DMS153 treated with DMSO at 0.1 percent for 48 hours (cell line): ENCODE data around the gene BDNF.
A peak's percentile ranks its signal among the peaks of the same experiment; 100 is the strongest.

Experiments
- DNase-seq: peaks from one replicate; lab custom pipeline; 2025; ENCODE audit not compliant: unreplicated experiment; lab: John Stamatoyannopoulos, UW

The BDNF gene

GRCh38 chr11:27707676-27708075 lies 7.4 kb upstream of the BDNF start:
- DNase-seq, result no peak

DNA sequence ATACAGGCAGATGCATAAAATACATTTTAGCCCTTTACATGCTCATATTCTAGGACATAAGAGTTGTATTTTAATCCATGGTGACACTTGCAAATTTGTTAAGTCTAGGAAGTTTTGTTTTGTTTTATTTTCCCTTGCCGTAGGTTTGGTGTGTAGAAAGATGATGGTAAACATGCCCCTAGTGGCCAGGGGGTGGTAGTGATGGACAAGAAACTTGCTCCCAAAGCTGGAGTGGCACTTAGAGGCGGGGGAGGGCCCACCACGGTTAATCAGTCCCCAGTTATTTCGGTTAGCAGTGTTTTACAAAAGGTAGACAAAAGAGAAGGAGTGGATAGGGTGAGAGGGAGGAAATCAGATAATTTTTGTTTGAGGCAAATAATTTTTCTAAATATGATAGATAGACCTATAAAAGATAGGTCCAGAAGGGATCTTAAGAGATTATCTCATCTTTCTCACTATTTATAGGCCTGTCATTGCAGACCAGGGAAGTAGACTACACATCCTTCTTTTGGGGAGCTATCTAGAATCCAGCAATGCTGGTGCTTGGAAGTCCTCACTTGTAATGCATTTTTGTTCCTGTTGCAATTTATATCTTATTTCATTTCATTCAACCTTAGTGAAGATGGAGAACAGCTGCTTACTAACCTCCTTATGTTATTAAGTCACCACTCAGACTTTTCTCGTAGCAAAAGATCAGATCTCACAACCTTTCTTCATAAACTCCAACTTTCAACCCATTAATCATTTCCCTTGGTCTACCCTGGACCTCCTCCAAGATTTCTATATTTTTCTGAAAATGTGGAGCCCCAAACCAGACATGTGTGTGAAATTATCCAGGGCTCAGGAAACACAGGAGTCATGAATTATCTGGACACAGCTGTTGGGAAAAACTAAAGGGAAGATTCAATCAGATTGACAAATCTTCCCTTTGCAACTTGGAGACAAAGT lies 5.9 kb upstream of the BDNF start:
- peak; percentile 9 for DNase-seq

DNA sequence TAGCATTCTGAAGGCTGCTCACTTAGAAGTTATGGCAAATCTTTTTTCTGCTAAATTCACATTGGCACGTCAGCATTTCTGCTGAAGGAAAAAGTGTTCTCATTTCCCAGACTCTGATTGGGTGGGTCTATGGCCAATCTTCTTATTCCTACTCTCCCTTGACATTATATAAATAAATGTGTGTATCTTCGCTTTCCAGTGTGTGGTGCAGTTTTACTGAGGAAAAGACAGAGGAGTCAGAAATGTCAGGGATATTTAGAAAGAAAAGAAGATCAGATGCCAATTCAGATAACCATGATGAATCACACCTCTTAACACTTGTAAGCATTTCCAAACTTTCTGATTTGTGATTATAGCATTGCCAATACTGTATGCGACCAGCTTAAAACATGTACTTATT lies 3.2 kb upstream of the BDNF start:
- no peak for DNase-seq

DNA sequence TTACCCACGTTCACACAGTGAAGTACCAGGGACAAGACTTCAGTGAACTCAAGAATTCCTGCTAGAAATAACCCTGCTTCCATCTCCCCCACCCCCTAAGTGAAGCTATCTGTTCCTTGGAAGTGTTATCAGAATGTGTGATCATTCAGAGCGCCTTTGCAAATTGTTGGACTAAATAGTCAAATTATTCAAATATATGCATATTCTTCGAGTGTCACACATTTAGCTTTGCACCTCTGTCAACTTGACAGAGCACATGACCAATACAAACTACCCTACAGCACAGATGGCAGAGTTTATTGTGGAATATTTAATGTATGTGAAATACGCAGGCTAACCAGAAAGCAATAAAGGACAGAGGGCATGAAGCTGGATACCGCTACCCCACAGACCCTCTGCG lies 2.6 kb upstream of the BDNF start:
- DNase-seq, result no peak

DNA sequence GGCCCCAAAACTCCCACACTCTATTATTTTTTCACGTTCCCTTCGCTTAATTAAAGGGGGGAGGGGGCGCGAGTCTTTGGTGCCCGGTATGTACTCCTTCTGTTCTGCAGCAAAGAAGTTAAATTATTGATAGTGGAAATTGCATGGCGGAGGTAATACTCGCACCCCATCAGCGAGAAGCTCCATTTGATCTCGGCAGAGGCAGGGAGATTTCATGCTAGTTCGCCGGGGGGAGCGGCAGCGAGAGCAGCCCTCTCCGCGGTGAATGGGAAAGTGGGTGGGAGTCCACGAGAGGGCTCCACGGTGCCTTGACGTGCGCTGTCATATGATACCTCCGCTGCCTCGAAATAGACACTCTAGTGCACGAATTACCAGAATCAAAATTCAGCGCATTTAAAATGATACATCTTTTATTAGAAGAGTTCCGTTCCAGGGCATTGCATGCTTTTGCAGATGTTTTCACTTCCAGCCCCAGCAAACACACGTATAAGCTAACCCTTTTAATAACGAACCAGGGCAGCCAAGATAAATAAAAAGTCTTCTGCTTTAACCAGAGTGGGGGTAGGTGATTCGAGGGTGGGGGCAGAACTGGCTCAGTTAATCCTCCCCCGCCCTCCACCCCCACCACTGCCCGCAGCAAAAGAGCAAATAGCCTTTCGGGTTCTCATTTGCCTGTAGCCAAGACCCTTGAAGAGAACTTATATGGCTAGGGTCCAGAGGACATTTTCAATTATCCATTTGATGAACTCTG lies 1.3 kb upstream of the BDNF start:
- DNase-seq, result peak; percentile 29

GRCh38 chr11:27699926-27700350 lies 317 bp downstream of the BDNF start:
- no peak for DNase-seq

DNA sequence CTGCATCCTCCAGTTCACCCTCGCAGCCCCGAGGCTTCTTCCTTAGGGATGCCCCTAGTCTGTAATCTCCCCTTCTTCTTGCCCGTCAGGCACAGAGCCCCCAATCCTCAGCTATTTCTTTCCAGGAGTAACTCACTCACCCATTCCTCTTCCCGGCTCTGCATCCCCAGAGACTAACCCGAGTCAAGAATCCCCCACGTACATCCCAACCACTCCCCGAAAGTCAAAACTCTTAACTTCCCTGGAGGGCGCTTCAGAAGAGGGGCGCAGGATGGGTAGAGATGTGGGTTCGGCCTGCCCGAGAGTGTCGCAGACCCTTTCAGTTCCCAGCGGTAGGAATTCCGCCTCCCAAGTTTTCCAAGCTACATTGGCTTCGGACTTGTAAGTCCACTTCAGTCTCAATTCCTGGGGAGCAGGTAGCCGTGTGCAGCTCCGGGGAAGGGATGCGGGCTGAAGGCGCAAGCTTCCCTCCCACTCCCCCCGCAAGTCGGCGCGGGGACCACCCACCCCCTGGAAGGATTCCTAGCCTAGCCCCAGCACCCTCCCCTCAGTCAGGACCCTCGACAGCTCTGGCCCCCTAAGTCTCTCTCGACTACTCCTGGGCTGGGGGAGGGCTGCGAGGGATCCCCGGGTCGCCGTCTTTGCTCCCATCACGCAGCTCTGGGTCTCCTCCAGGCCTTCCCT lies 871 bp downstream of the BDNF start:
- no peak for DNase-seq

- peak; percentile 41 for DNase-seq
These were observed 1.4 kb downstream of the BDNF start for GRCh38 chr11:27698872-27699241.

DNA sequence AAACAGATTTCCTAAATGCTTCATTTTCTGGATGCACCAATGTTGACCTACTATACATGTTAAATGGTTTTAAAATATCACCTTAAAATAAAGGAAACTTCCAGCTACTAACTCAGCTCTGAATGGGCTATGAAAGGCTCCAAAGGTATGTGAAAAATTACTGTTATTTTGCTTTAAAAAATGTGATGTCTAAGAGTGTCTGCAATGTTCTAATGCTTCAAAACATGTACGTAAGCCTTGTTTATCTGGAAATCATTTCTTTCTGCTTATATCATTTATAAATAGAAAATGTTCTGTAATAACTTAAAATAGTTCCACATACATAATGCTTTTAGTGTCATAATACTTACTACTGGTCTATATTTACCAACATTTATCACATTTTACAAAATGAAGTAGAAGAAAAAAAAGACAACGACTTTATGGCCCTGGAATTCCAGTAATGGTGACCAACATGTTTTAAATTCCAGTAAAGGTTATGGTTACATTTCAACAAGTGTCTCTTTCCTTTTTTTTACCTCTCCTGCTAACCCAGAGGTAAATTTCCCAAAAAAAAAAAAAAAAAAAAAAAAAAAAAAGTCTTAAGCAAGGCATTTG lies 2.5 kb downstream of the BDNF start:
- no peak for DNase-seq

GRCh38 chr11:27696961-27697360 lies 3.3 kb downstream of the BDNF start:
- no peak for DNase-seq

DNA sequence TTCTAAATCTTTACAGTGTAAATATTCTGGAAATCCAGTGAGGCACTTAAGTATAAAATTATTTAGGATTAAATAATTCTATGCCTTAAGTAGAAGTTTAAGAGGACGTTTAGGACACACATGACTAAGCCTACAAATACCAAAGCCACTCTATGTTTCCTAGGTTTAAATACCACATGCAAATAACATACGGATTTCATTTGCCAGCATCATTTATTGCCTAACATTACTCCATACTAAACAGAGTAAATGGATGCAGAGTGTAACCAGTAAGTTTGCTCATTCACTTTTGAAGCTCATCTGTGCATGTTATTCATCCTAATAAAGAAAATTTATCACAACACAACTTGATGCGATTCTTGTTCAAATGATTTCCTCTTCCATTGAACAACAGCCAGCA lies 4.1 kb downstream of the BDNF start:
- DNase-seq, result no peak

- DNase-seq, result no peak
These were observed 5.3 kb downstream of the BDNF start for GRCh38 chr11:27694992-27695391.

DNA sequence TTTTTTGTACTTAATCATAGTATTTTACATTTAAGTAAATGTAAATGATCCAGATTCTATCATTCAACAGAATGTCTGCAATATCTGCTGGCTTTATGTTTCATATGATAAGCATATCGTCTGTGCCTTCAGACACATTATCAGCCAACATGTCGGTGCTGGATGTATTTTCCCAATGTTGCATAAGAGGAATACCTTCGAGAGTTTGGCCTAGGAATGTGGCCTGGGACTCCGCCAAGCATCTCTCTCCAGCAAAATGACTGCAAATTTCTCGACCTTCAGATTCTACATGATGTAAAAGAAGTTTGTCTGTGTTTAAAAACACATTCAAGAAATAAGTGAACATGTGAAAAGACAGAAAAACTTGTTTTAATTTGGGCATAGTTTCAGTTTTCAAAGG lies 6.9 kb downstream of the BDNF start:
- DNase-seq, result no peak

- DNase-seq, result no peak
These were observed 7.5 kb downstream of the BDNF start for GRCh38 chr11:27692781-27693180.

- no peak for DNase-seq
These were observed 12.2 kb downstream of the BDNF start for GRCh38 chr11:27688076-27688475.

DNA sequence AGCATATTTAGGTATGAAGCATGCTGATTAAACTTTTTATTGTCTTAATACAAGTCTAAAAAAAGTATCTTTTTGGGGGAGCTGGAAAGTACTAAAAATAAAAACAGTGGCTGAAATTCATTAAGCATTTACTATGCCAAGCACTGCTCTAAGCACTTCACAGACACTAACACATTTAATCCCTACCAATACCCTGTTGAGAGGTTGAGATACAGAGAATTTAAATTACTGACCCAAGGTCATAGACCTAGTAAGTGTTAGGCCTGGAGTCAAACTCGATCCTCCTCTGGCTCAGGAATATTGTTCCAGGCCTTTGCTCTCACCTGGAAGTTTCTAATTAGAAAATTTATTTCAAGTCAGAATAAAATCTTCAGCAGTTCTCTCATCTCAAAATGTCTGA lies 18.6 kb downstream of the BDNF start:
- DNase-seq, result no peak

GRCh38 chr11:27679136-27680015 lies 20.9 kb downstream of the BDNF start:
- no peak for DNase-seq

- no peak for DNase-seq
These were observed 22.0 kb downstream of the BDNF start for GRCh38 chr11:27678242-27678641.

DNA sequence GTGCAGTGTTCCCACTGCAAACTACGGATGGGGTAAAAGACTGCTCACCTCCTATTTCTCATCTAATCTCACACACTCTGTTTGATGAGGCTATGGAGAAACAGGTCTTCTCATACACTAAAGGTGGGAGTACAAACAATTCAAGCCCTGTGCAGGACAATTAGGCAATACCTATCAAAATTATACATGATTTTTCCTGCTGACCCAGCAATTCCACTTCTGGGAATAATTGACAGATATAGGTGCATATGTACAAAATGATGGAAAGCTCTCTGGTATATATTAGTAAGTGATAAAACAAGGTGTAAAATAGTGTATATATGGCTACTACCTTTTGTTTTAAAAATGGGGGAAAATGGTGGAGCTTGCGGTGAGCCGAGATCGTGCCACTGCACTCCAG lies 23.1 kb downstream of the BDNF start:
- no peak for DNase-seq

GRCh38 chr11:27673979-27674663 lies 26.1 kb downstream of the BDNF start:
- DNase-seq, result no peak
